GM12878 (cell line): ENCODE data around the gene PDZRN3.

ENCODE experiments used
- CHD1 ChIP-seq: IDR thresholded peaks from 2 replicates; pipeline ENCODE4 v1.6.1; 2012; ENCODE audit warnings: low read depth, low read length, improper control_type of control experiment
- CTCF ChIP-seq, 3 experiments: IDR thresholded peaks in 2 of 3; conservative IDR thresholded peaks in 1 of 3; 2 replicates each; pipeline ENCODE4 v1.5.1; 2011; ENCODE audit warnings: low read depth in 3 of 3, low read length in 3 of 3, mild to moderate bottlenecking in 3 of 3, control low read depth in 2 of 3, moderate library complexity in 2 of 3, inconsistent platforms in 1 of 3, mixed read lengths in 1 of 3; ENCODE audit not compliant: control insufficient read depth in 2 of 3, insufficient read depth in 1 of 3; ENCODE audit errors: extremely low read depth in 1 of 3
- EP300 ChIP-seq, 2 experiments: fragments of 150-350 bp in 1 of 2; IDR thresholded peaks; 2 replicates each; pipeline ENCODE4 v1.6.1; 2011 to 2012; ENCODE audit warnings: low read depth in 2 of 2, low read length in 2 of 2, borderline replicate concordance in 1 of 2, improper control_type of control experiment in 1 of 2, inconsistent platforms in 1 of 2; ENCODE audit not compliant: control insufficient read depth in 1 of 2
- ETV6 ChIP-seq, 2 experiments: fragments of 450-650 bp in 1 of 2; IDR thresholded peaks in 1 of 2; conservative IDR thresholded peaks in 1 of 2; 2 replicates each; pipeline ENCODE4 v1.6.1; 2014; ENCODE audit warnings: antibody characterized with exemption in 1 of 2, borderline replicate concordance in 1 of 2, low read depth in 1 of 2, mild to moderate bottlenecking in 1 of 2, moderate library complexity in 1 of 2
- HDAC2 ChIP-seq: fragments of 200-600 bp; sonication (generic); IDR thresholded peaks from 2 replicates; pipeline ENCODE4 v1.6.1; 2017
- JUNB ChIP-seq: IDR thresholded peaks from 2 replicates; pipeline ENCODE4 v1.6.1; 2016; ENCODE audit warnings: antibody characterized with exemption, mild to moderate bottlenecking
- JUND ChIP-seq: IDR thresholded peaks from 2 replicates; pipeline ENCODE4 v1.6.1; 2012; ENCODE audit warnings: low read depth, mild to moderate bottlenecking, low read length, improper control_type of control experiment, moderate library complexity
- NFYB ChIP-seq: IDR thresholded peaks from 2 replicates; pipeline ENCODE4 v1.6.1; 2011; ENCODE audit warnings: low read depth, mild to moderate bottlenecking, low read length, improper control_type of control experiment, moderate library complexity; ENCODE audit not compliant: insufficient read depth
- POLR2A ChIP-seq: IDR thresholded peaks from 2 replicates; pipeline ENCODE4 v1.6.1; 2011; ENCODE audit warnings: low read depth, mild to moderate bottlenecking, low read length
- POLR2AphosphoS5 ChIP-seq: IDR thresholded peaks from 2 replicates; pipeline ENCODE4 v1.6.1; 2011; ENCODE audit warnings: mild to moderate bottlenecking, low read length, inconsistent platforms
- RFX5 ChIP-seq: IDR thresholded peaks from 2 replicates; pipeline ENCODE4 v1.6.1; 2011; ENCODE audit warnings: low read depth, low read length, improper control_type of control experiment
- SMC3 ChIP-seq: IDR thresholded peaks from 2 replicates; pipeline ENCODE4 v1.6.1; 2011; ENCODE audit warnings: low read length, improper control_type of control experiment, borderline replicate concordance
- YY1 ChIP-seq: IDR thresholded peaks from 2 replicates; pipeline ENCODE4 v1.6.1; 2011; ENCODE audit warnings: low read depth, mild to moderate bottlenecking, low read length
- ZBTB33 ChIP-seq: fragments of 450-650 bp; IDR thresholded peaks from 2 replicates; pipeline ENCODE4 v1.6.1; 2017; ENCODE audit warnings: mild to moderate bottlenecking

- TF ChIP-seq POLR2A: no peak
- no peak for TF ChIP-seq NFYB
- TF ChIP-seq JUND: no peak
- TF ChIP-seq EP300 (IDR thresholded peaks at IDR 0.05; ENCODE audit: borderline replicate concordance in 1 of 2, control insufficient read depth in 1 of 2, low read depth in 2 of 2, low read length in 2 of 2): no peak
- TF ChIP-seq SMC3: no peak
- no peak for TF ChIP-seq YY1
- TF ChIP-seq ETV6 (conservative IDR thresholded peaks at IDR 0.05 in 1 of 2, IDR thresholded peaks at IDR 0.05 in 1 of 2; ENCODE audit: borderline replicate concordance in 1 of 2, low read depth in 1 of 2): no peak
- no peak for TF ChIP-seq HDAC2
- TF ChIP-seq CTCF (IDR thresholded peaks at IDR 0.05 in 2 of 3, conservative IDR thresholded peaks at IDR 0.05 in 1 of 3; ENCODE audit: control insufficient read depth in 2 of 3, extremely low read depth in 1 of 3, insufficient read depth in 1 of 3, low read depth in 3 of 3, low read length in 3 of 3): no peak
- no peak for TF ChIP-seq RFX5
- TF ChIP-seq CHD1: no peak
- no peak for TF ChIP-seq POLR2AphosphoS5
- no peak for TF ChIP-seq ZBTB33
- TF ChIP-seq JUNB: no peak
Measured at GRCh38 chr3:73652896-73653295, 28.2 kb upstream of the PDZRN3 start.
